ENCODE results near the gene PER1.

PER1 gene

GRCh38 chr17:8159459-8160223, 7.4 kb upstream of the PER1 start:
- Histone ChIP-seq H3K9me3 (ENCODE audit: control insufficient read depth, low read length) (no peaks in the 10 kb centered on the region), H3K27me3 (replicated peaks; ENCODE audit: control insufficient read depth, insufficient read depth, low read length, poor library complexity, severe bottlenecking) (no peaks in the 10 kb centered on the region), H3K4me3 (ENCODE audit: insufficient read depth, low read depth, low read length, poor library complexity, severe bottlenecking) (no peak overlapping the region), H3K4me1 (ENCODE audit: control insufficient read depth, insufficient read depth, low read length, poor library complexity, severe bottlenecking) (peaks cover 52% of the 10 kb centered on the region), H3K27ac (ENCODE audit: insufficient read depth, low read length, poor library complexity, severe bottlenecking) (peak overlapping the region; percentile 35), H3K36me3 (ENCODE audit: control insufficient read depth, insufficient read depth, low read length) (peaks cover 27% of the 10 kb centered on the region)
- no peak for DNase-seq

- H3K27me3 ChIP-seq (replicated peaks; ENCODE audit: control insufficient read depth, insufficient read depth, low read length, poor library complexity, severe bottlenecking) = no peaks in the 10 kb centered on the region
- peaks cover 51% of the 10 kb centered on the region for H3K4me1 ChIP-seq (ENCODE audit: control insufficient read depth, insufficient read depth, low read length, poor library complexity, severe bottlenecking)
- H3K9me3 ChIP-seq (ENCODE audit: control insufficient read depth, low read length) = no peaks in the 10 kb centered on the region
- DNase-seq = no peak
- H3K4me3 ChIP-seq (ENCODE audit: insufficient read depth, low read depth, low read length, poor library complexity, severe bottlenecking) = no peak overlapping the region
- peak overlapping the region; percentile 35 for H3K27ac ChIP-seq (ENCODE audit: insufficient read depth, low read length, poor library complexity, severe bottlenecking)
- peaks cover 27% of the 10 kb centered on the region for H3K36me3 ChIP-seq (ENCODE audit: control insufficient read depth, insufficient read depth, low read length)
Measured at GRCh38 chr17:8159032-8159400, 6.8 kb upstream of the PER1 start.

GRCh38 chr17:8158267-8159031, 6.2 kb upstream of the PER1 start:
- Histone ChIP-seq H3K4me1 (ENCODE audit: control insufficient read depth, insufficient read depth, low read length, poor library complexity, severe bottlenecking) (peaks cover 51% of the 10 kb centered on the region), H3K4me3 (ENCODE audit: insufficient read depth, low read depth, low read length, poor library complexity, severe bottlenecking) (no peak overlapping the region), H3K36me3 (ENCODE audit: control insufficient read depth, insufficient read depth, low read length) (peaks cover 27% of the 10 kb centered on the region), H3K27ac (ENCODE audit: insufficient read depth, low read length, poor library complexity, severe bottlenecking) (peak overlapping the region; percentile 66), H3K27me3 (replicated peaks; ENCODE audit: control insufficient read depth, insufficient read depth, low read length, poor library complexity, severe bottlenecking) (no peaks in the 10 kb centered on the region), H3K9me3 (ENCODE audit: control insufficient read depth, low read length) (no peaks in the 10 kb centered on the region)
- DNase-seq = peak; percentile 70 to 84 (median 78)

GRCh38 chr17:8156246-8156992, 4.2 kb upstream of the PER1 start:
- DNase-seq = peak; percentile 100
- peaks cover 60% of the 10 kb centered on the region for H3K4me1 ChIP-seq (ENCODE audit: control insufficient read depth, insufficient read depth, low read length, poor library complexity, severe bottlenecking)
- no peaks in the 10 kb centered on the region for H3K27me3 ChIP-seq (replicated peaks; ENCODE audit: control insufficient read depth, insufficient read depth, low read length, poor library complexity, severe bottlenecking)
- H3K36me3 ChIP-seq (ENCODE audit: control insufficient read depth, insufficient read depth, low read length) = peaks cover 27% of the 10 kb centered on the region
- H3K9me3 ChIP-seq (ENCODE audit: control insufficient read depth, low read length) = no peaks in the 10 kb centered on the region
- H3K27ac ChIP-seq (ENCODE audit: insufficient read depth, low read length, poor library complexity, severe bottlenecking) = peak overlapping the region; percentile 100
- peak overlapping the region; percentile 94 for H3K4me3 ChIP-seq (ENCODE audit: insufficient read depth, low read depth, low read length, poor library complexity, severe bottlenecking)

- peaks cover 25% of the 10 kb centered on the region for H3K36me3 ChIP-seq (ENCODE audit: control insufficient read depth, insufficient read depth, low read length)
- DNase-seq = no peak
- H3K27ac ChIP-seq (ENCODE audit: insufficient read depth, low read length, poor library complexity, severe bottlenecking) = peak overlapping the region; percentile 100
- peaks cover 60% of the 10 kb centered on the region for H3K4me1 ChIP-seq (ENCODE audit: control insufficient read depth, insufficient read depth, low read length, poor library complexity, severe bottlenecking)
- H3K9me3 ChIP-seq (ENCODE audit: control insufficient read depth, low read length) = no peaks in the 10 kb centered on the region
- H3K27me3 ChIP-seq (replicated peaks; ENCODE audit: control insufficient read depth, insufficient read depth, low read length, poor library complexity, severe bottlenecking) = no peaks in the 10 kb centered on the region
- H3K4me3 ChIP-seq (ENCODE audit: insufficient read depth, low read depth, low read length, poor library complexity, severe bottlenecking) = peak overlapping the region; percentile 94
Measured at GRCh38 chr17:8155996-8156245, 3.7 kb upstream of the PER1 start.

- H3K4me1 ChIP-seq (ENCODE audit: control insufficient read depth, insufficient read depth, low read length, poor library complexity, severe bottlenecking) = peaks cover 60% of the 10 kb centered on the region
Measured at GRCh38 chr17:8155231-8155995, 3.2 kb upstream of the PER1 start.

GRCh38 chr17:8154608-8155155, 2.5 kb upstream of the PER1 start:
- peaks cover 62% of the 10 kb centered on the region for H3K4me1 ChIP-seq (ENCODE audit: control insufficient read depth, insufficient read depth, low read length, poor library complexity, severe bottlenecking)

More at GRCh38 chr17:8155231-8155995, 3.2 kb upstream of the PER1 start:
- Histone ChIP-seq H3K36me3 (ENCODE audit: control insufficient read depth, insufficient read depth, low read length) (peaks cover 22% of the 10 kb centered on the region), H3K27me3 (replicated peaks; ENCODE audit: control insufficient read depth, insufficient read depth, low read length, poor library complexity, severe bottlenecking) (no peaks in the 10 kb centered on the region), H3K4me3 (ENCODE audit: insufficient read depth, low read depth, low read length, poor library complexity, severe bottlenecking) (peak overlapping the region; percentile 94), H3K9me3 (ENCODE audit: control insufficient read depth, low read length) (no peaks in the 10 kb centered on the region), H3K27ac (ENCODE audit: insufficient read depth, low read length, poor library complexity, severe bottlenecking) (peak overlapping the region; percentile 100)
- no peak for DNase-seq

GRCh38 chr17:8153957-8154607, 1.9 kb upstream of the PER1 start:
- Histone ChIP-seq H3K4me1 (ENCODE audit: control insufficient read depth, insufficient read depth, low read length, poor library complexity, severe bottlenecking) (peaks cover 62% of the 10 kb centered on the region), H3K4me3 (ENCODE audit: insufficient read depth, low read depth, low read length, poor library complexity, severe bottlenecking) (peak overlapping the region; percentile 94), H3K27ac (ENCODE audit: insufficient read depth, low read length, poor library complexity, severe bottlenecking) (peak overlapping the region; percentile 100), H3K27me3 (replicated peaks; ENCODE audit: control insufficient read depth, insufficient read depth, low read length, poor library complexity, severe bottlenecking) (no peaks in the 10 kb centered on the region), H3K9me3 (ENCODE audit: control insufficient read depth, low read length) (no peaks in the 10 kb centered on the region), H3K36me3 (ENCODE audit: control insufficient read depth, insufficient read depth, low read length) (peaks cover 23% of the 10 kb centered on the region)
- DNase-seq = peak; percentile 92 to 93 (median 93)

More at GRCh38 chr17:8154608-8155155, 2.5 kb upstream of the PER1 start:
- peak overlapping the region; percentile 94 for H3K4me3 ChIP-seq (ENCODE audit: insufficient read depth, low read depth, low read length, poor library complexity, severe bottlenecking)
- H3K27ac ChIP-seq (ENCODE audit: insufficient read depth, low read length, poor library complexity, severe bottlenecking) = peak overlapping the region; percentile 100
- peaks cover 23% of the 10 kb centered on the region for H3K36me3 ChIP-seq (ENCODE audit: control insufficient read depth, insufficient read depth, low read length)
- no peak for DNase-seq
- H3K9me3 ChIP-seq (ENCODE audit: control insufficient read depth, low read length) = no peaks in the 10 kb centered on the region
- no peaks in the 10 kb centered on the region for H3K27me3 ChIP-seq (replicated peaks; ENCODE audit: control insufficient read depth, insufficient read depth, low read length, poor library complexity, severe bottlenecking)

- Histone ChIP-seq H3K9me3 (ENCODE audit: control insufficient read depth, low read length) (no peaks in the 10 kb centered on the region), H3K27me3 (replicated peaks; ENCODE audit: control insufficient read depth, insufficient read depth, low read length, poor library complexity, severe bottlenecking) (no peaks in the 10 kb centered on the region), H3K27ac (ENCODE audit: insufficient read depth, low read length, poor library complexity, severe bottlenecking) (peak overlapping the region; percentile 100), H3K4me3 (ENCODE audit: insufficient read depth, low read depth, low read length, poor library complexity, severe bottlenecking) (peak overlapping the region; percentile 94), H3K4me1 (ENCODE audit: control insufficient read depth, insufficient read depth, low read length, poor library complexity, severe bottlenecking) (peaks cover 62% of the 10 kb centered on the region), H3K36me3 (ENCODE audit: control insufficient read depth, insufficient read depth, low read length) (peaks cover 26% of the 10 kb centered on the region)
- DNase-seq = peak in 1 of 3 donors; percentile 35
Measured at GRCh38 chr17:8153525-8153956, 1.3 kb upstream of the PER1 start.

Data from effector memory CD4-positive, alpha-beta T cell (primary cell).